22Rv1 (cell line): ENCODE data around the gene CRAT.
A peak's percentile ranks its signal among the peaks of the same experiment; 100 is the strongest.

ENCODE experiments used
- H3K27ac ChIP-seq: fragments of 450-650 bp; 2 replicates; pipeline ENCODE4 v1.5.1; 2017
- CTCF ChIP-seq: fragments of 450-650 bp; IDR thresholded peaks from 2 replicates; pipeline ENCODE4 v1.5.1; 2017; ENCODE audit warnings: mild to moderate bottlenecking
- ZFX ChIP-seq: fragments of 450-650 bp; IDR thresholded peaks from 2 replicates; pipeline ENCODE4 v1.6.1; 2017; ENCODE audit warnings: antibody characterized with exemption, borderline replicate concordance

The CRAT gene

DNA sequence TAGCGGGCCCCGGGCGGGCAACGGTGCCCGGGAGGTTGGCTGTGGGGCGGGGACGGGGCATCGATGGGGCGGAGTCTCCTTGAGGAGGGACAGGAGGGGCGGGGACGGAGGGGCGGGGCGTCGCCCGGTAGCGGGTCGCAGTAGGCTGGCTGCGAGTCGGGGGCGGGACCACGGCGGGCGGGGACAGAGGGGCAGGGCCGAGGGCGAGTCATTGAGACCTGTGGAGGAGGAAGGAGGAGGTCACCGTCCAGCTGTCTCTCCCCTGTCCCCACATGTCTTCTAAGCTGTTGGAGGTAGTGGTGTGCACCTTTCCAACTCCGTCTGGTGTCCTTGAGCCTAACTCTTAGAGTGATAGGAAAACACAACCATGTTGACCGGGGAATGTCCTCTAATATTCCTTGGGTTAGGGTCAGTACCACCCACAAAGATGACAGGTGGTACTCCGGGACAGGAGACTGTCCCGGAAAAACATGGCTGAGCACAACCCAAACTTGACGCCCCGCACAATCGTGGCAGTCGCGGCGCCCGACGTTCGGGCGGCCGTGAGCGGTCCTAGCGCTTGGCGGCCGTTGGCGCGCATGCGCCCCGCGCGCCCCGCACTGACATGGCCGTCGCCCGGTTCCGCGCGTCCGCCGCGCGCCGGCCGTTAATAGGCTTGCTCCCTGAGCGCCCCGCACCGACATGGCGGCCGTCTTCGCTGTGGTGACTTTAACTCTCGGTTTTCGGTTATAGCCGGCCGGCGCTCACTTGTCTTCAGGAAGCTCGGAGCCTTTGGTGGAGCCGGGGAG lies at the start of gene CRAT, which contains the start of gene PTPA:
CRAT (minus strand) TSS at position 54 of the 788 bp plus-strand sequence. CDS start 284 bp downstream, outside the sequence.
PTPA (plus strand) TSS at position 676 of the 788 bp plus-strand sequence. CDS start 186 bp downstream, outside the sequence.
- H3K27ac ChIP-seq = peak within 1 kb of the TSS; percentile 93
- no peak for TF ChIP-seq ZFX
- TF ChIP-seq CTCF = no peak

- H3K27ac ChIP-seq = no peak overlapping the region
- TF ChIP-seq CTCF = no peak
- TF ChIP-seq ZFX = no peak
These were observed 45.6 kb upstream of the CRAT start for GRCh38 chr9:129156163-129156562.

GRCh38 chr9:129154866-129155477 lies 44.4 kb upstream of the CRAT start:
- no peak overlapping the region for H3K27ac ChIP-seq
- no peak for TF ChIP-seq CTCF
- TF ChIP-seq ZFX = no peak

DNA sequence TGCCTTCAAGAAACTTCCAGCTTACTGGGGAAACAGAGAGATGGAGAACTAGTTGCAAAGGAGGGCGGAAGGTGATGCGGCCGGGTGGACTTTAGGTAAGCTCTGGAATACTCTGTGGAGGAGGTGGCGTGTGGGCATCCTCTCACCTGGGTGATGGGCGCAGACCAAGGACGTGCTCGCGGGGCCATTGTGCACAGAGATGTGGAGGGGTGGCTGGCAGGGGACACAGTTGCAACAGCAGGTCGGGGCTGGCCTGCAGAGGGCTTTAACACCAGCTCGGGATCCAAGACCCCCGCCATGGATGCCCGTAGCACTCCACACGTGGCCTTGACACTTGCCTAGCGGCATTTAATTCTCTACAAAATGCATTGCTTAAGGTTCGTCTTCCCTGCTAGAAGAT lies 40.9 kb upstream of the CRAT start:
- no peak overlapping the region for H3K27ac ChIP-seq
- TF ChIP-seq ZFX (no peak), CTCF (no peak)

DNA sequence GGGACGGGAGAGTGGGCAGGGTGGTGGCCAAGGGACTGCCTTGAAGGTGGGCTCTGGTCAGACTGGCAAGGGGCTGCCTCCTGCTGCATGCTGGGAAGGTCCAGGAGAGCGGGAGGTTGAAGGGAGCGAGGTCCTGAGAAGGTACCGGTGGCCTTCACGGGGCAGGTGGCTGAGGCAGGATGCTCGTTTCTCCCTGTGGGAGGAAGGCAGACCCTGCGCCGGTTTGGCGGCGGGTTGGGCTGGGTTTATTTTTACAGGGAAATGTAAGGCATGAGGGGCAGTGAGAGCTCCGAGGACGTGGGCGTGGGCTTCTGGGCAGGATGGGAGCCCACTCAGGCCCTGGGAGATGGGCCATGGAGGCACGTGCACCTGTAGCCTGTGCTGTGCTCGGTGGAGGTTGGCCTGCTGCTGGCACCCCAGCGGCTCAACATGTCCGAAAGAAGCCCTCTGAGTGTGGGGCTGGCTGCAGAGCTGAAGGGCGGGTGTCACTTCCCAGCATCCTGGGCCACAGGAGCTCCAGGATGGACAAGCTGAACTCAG lies 40.1 kb upstream of the CRAT start:
- H3K27ac ChIP-seq = no peak overlapping the region
- TF ChIP-seq CTCF (no peak), ZFX (no peak)

DNA sequence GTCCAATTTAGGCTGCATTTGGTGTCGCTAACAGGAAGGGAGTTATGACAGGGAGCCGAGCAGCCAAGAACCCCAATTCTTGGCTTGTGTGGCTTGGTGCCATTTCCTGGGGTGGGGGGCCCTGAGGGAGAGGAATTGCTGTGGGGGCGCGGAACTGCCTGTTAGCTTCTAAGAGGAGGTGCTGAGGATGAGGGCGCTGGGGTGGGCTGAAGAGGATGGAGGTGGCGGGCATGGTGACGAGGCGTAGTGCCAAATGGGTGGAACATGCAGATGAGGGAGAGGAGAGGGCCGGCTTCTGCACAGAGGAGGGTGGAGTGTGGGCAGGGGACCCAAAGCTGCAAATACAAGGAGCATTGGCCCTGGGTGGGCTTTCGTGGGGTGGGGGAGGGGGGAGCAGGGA lies 39.5 kb upstream of the CRAT start:
- H3K27ac ChIP-seq = no peak overlapping the region
- TF ChIP-seq CTCF (no peak), ZFX (no peak)

GRCh38 chr9:129149442-129149841 lies 38.8 kb upstream of the CRAT start:
- H3K27ac ChIP-seq = no peak overlapping the region
- no peak for TF ChIP-seq CTCF
- TF ChIP-seq ZFX = no peak
